OCI-LY7 (cell line): ENCODE data around the gene ACTL7A. TPM values are rescaled to one million over a fixed set of nuclear protein-coding genes. Genes with fewer than 3 reads are reported as not detected.
"Not testable (repeated sequence)": the region's sequence is repeated elsewhere in the genome, so short reads cannot be mapped to it uniquely, and the experiment has no call there.

Experiments used
- BruUV-seq: library from RNA; stranded (reverse); fragments of 400-500 nt; replicated peaks from 2 replicates; lab custom pipeline; 2021; lab: Mats Ljungman, UMichigan
- CTCF ChIA-PET: fragments of 300-600 bp; sonication (Branson Sonifier 250); formaldehyde crosslinking; loops from one replicate; lab custom pipeline; 2022; ENCODE audit warnings: antibody characterized with exemption; ENCODE audit not compliant: unreplicated experiment; lab: Charles Lee
- POLR2A ChIA-PET: fragments of 300-600 bp; sonication (Branson Sonifier 250); formaldehyde crosslinking; loops from one replicate; lab custom pipeline; 2022; ENCODE audit warnings: antibody characterized with exemption; lab: Charles Lee
- DNase-seq: peaks from one replicate; pipeline ENCODE4 v3.0.0-alpha.2; 2015; ENCODE audit warnings: low spot score
- H2AFZ ChIP-seq: fragments of 200-600 bp; sonication (generic), shearing (Covaris generic); 2 replicates; pipeline ENCODE4 v1.6.1; 2014; ENCODE audit warnings: mild to moderate bottlenecking, antibody characterized with exemption, low read length, moderate library complexity
- H3K27ac ChIP-seq: fragments of 200-600 bp; sonication (generic); 2 replicates; pipeline ENCODE4 v1.5.1; 2014; ENCODE audit warnings: mixed run types, low read depth, mild to moderate bottlenecking, moderate library complexity, low read length, inconsistent platforms; ENCODE audit not compliant: poor library complexity, severe bottlenecking
- H3K36me3 ChIP-seq: fragments of 200-600 bp; sonication (generic); 2 replicates; pipeline ENCODE4 v1.6.1; 2014; ENCODE audit warnings: mild to moderate bottlenecking, antibody characterized with exemption, low read length, moderate library complexity, mixed read lengths; ENCODE audit not compliant: insufficient read depth
- H3K4me1 ChIP-seq: fragments of 200-600 bp; sonication (generic); 2 replicates; pipeline ENCODE4 v1.5.1; 2014; ENCODE audit warnings: mild to moderate bottlenecking, low read length; ENCODE audit not compliant: insufficient read depth, poor library complexity, severe bottlenecking
- H3K4me2 ChIP-seq: fragments of 200-600 bp; sonication (generic); 2 replicates; pipeline ENCODE4 v1.6.1; 2014; ENCODE audit warnings: mild to moderate bottlenecking, low read length
- H3K4me3 ChIP-seq: fragments of 200-600 bp; sonication (generic); 2 replicates; pipeline ENCODE4 v1.5.1; 2014; ENCODE audit warnings: mild to moderate bottlenecking, low read depth, low read length; ENCODE audit not compliant: poor library complexity, severe bottlenecking
- H3K79me2 ChIP-seq: fragments of 200-600 bp; sonication (generic); 2 replicates; pipeline ENCODE4 v1.6.1; 2016; ENCODE audit warnings: low read depth, mild to moderate bottlenecking, low read length, moderate library complexity, mixed read lengths; ENCODE audit not compliant: insufficient read depth
- H3K9me2 ChIP-seq: fragments of 200-600 bp; sonication (generic); 2 replicates; pipeline ENCODE4 v1.6.1; 2016; ENCODE audit warnings: mild to moderate bottlenecking, low read length, mixed read lengths; ENCODE audit not compliant: insufficient read depth
- H3K9me3 ChIP-seq: fragments of 200-600 bp; sonication (generic); 2 replicates; pipeline ENCODE4 v1.6.1; 2014; ENCODE audit warnings: mild to moderate bottlenecking, mixed run types, low read length, mixed read lengths
- H4K20me1 ChIP-seq: fragments of 200-600 bp; sonication (generic); 2 replicates; pipeline ENCODE4 v1.6.1; 2014; ENCODE audit warnings: mild to moderate bottlenecking, antibody characterized with exemption, low read length, moderate library complexity, mixed read lengths; ENCODE audit not compliant: insufficient read depth
- CTCF ChIP-seq: fragments of 200-600 bp; sonication (generic); conservative IDR thresholded peaks from 2 replicates; pipeline ENCODE4 v1.5.1; 2014; ENCODE audit warnings: mild to moderate bottlenecking, antibody characterized with exemption, low read length, moderate library complexity, mixed read lengths
- EZH2phosphoT487 ChIP-seq: fragments of 200-600 bp; sonication (generic); IDR thresholded peaks from 2 replicates; pipeline ENCODE4 v1.6.1; 2018; ENCODE audit warnings: low read depth, borderline replicate concordance, mild to moderate bottlenecking, mixed run types, antibody characterized with exemption, low read length, moderate library complexity, mixed read lengths
- intact Hi-C: fragments of 100-400 bp; cut with micrococcal nuclease; formaldehyde crosslinking; loops from one replicate; pipeline ENCODE4 v1.10.0; 2022; ENCODE audit not compliant: unreplicated experiment
- total RNA-seq, 2 experiments: library from RNA; depleted of rRNA in 1 of 2; stranded (reverse); fragments of >200 nt in 1 of 2; shearing (Covaris generic) in 1 of 2; gene quantifications; 2 replicates each; pipeline ENCODE4 v1.2.3, GENCODE V29; 2014 to 2022

The ACTL7A gene
- total RNA-seq, 2 experiments from 2014 or later = not detected

GRCh38 chr9:108838017-108838416, 24.0 kb upstream of the ACTL7A start:
- TF ChIP-seq CTCF = no peak
- no peak for TF ChIP-seq EZH2phosphoT487
- CTCF ChIA-PET = no interaction called here
- Histone ChIP-seq H3K79me2 (no peaks in the 10 kb centered on the region), H3K4me1 (no peaks in the 10 kb centered on the region), H3K27ac (no peak overlapping the region), H4K20me1 (no peaks in the 10 kb centered on the region), H3K4me2 (no peak overlapping the region), H3K9me2 (no peaks in the 10 kb centered on the region), H2AFZ (no peak overlapping the region), H3K9me3 (no peaks in the 10 kb centered on the region), H3K4me3 (no peak overlapping the region), H3K36me3 (no peaks in the 10 kb centered on the region)
- no peak for DNase-seq
- intact Hi-C loops = no loop called here
- POLR2A ChIA-PET = no interaction called here
- BruUV-seq = no TSS peak

- H3K4me1 ChIP-seq, CTCF ChIA-PET, H3K4me3 ChIP-seq, H2AFZ ChIP-seq, H3K36me3 ChIP-seq, BruUV-seq, DNase-seq, H4K20me1 ChIP-seq, H3K9me2 ChIP-seq, H3K79me2 ChIP-seq, intact Hi-C loops, H3K9me3 ChIP-seq, H3K4me2 ChIP-seq, H3K27ac ChIP-seq: not testable (repeated sequence)
- POLR2A ChIA-PET = interaction anchor here (0.8 kb wide), 1 partner anchor 12 kb away, joined by 3 read pairs; no protein-coding TSS in a partner anchor
Measured at GRCh38 chr9:108839561-108839960, 22.5 kb upstream of the ACTL7A start.

- Histone ChIP-seq H3K9me2 (no peaks in the 10 kb centered on the region), H3K4me1 (no peaks in the 10 kb centered on the region), H3K4me3 (no peak overlapping the region), H4K20me1 (no peaks in the 10 kb centered on the region), H3K79me2 (no peaks in the 10 kb centered on the region), H3K36me3 (no peaks in the 10 kb centered on the region), H3K27ac (no peak overlapping the region), H3K9me3 (no peaks in the 10 kb centered on the region), H2AFZ (no peak overlapping the region), H3K4me2 (no peak overlapping the region)
- no TSS peak for BruUV-seq
- CTCF ChIA-PET = no interaction called here
- no peak for DNase-seq
- POLR2A ChIA-PET = interaction anchor here (0.6 to 1.0 kb wide), 2 partner anchors 12 to 404 kb away, joined by 3 read pairs; no protein-coding TSS in a partner anchor
- TF ChIP-seq CTCF (no peak), EZH2phosphoT487 (no peak)
- intact Hi-C loops = no loop called here
Measured at GRCh38 chr9:108842610-108843295, 19.3 kb upstream of the ACTL7A start.
